Immature natural killer cell (primary cell): ENCODE results near the gene KRT12. TPM values are rescaled to one million over a fixed set of nuclear protein-coding genes. Genes with fewer than 3 reads are reported as not detected.

ENCODE experiments used
- DNase-seq, 3 donors: peaks; one replicate each; pipeline ENCODE4 v3.0.0; 2022; ENCODE audit warnings: mixed read lengths in 1 of 3
- H3K27ac Mint-ChIP-seq, 6 donors: one replicate each; pipeline ENCODE4 v1.8.0; 2020; ENCODE audit warnings: mixed read lengths in 6 of 6, mild to moderate bottlenecking in 5 of 6, inconsistent platforms in 4 of 6, moderate library complexity in 3 of 6
- H3K27me3 Mint-ChIP-seq, 3 donors: one replicate each; pipeline ENCODE4 v1.8.0; 2020 to 2021; ENCODE audit warnings: low read depth in 3 of 3, mild to moderate bottlenecking in 3 of 3, mixed read lengths in 3 of 3, moderate library complexity in 3 of 3, inconsistent platforms in 1 of 3
- H3K36me3 Mint-ChIP-seq, 3 donors: one replicate each; pipeline ENCODE4 v1.8.0; 2020; ENCODE audit warnings: mixed read lengths in 3 of 3, inconsistent platforms in 2 of 3, mild to moderate bottlenecking in 2 of 3
- H3K4me1 Mint-ChIP-seq, 2 donors: one replicate each; pipeline ENCODE4 v1.8.0; 2020; ENCODE audit warnings: inconsistent platforms in 2 of 2, mild to moderate bottlenecking in 2 of 2, mixed read lengths in 2 of 2, moderate library complexity in 1 of 2
- H3K4me3 Mint-ChIP-seq, 5 donors: one replicate each; pipeline ENCODE4 v1.8.0; 2020; ENCODE audit warnings: mild to moderate bottlenecking in 5 of 5, mixed read lengths in 5 of 5, inconsistent platforms in 3 of 5, moderate library complexity in 3 of 5
- H3K9me3 Mint-ChIP-seq, 6 donors: one replicate each; pipeline ENCODE4 v1.8.0; 2020; ENCODE audit warnings: mild to moderate bottlenecking in 6 of 6, mixed read lengths in 6 of 6, inconsistent platforms in 4 of 6, moderate library complexity in 3 of 6
- polyA plus RNA-seq, 3 donors: library from polyadenylated mRNA; unstranded; fragments of 300-500 nt; fragmentation: Illumina TruSeq; gene quantifications; one replicate each; pipeline ENCODE4 v1.2.3, GENCODE V29; 2021

KRT12 gene
- polyA plus RNA-seq = not detected

DNA sequence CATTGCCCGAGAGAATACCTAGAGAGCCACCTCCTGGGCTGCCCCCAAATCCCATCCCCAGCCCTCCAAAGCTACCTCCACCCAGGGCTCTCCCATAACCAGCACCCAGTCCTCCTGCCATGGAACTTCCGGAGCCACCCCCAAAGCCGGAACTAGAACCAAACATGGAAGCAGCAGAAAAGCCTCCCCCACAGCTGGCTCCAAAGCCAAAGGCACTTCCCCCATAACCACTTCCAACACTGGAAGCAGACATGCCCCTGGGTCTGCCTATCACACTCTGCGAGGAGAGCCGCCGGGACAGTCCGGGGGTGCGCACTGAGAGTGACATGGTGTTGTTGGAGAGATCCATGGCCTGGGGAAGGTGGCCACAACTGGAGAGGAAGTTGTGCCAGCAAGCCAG, at the start of gene KRT12:
TSS of gene KRT12 (minus strand) at position 386 of the 400 bp plus-strand sequence. CDS start at position 349, 37 bp downstream.
- H3K36me3 Mint-ChIP-seq = no peaks in the 10 kb centered on the region
- no peaks in the 10 kb centered on the region for H3K4me1 Mint-ChIP-seq
- H3K27ac Mint-ChIP-seq = no peak within 1 kb of the TSS
- H3K4me3 Mint-ChIP-seq = no peak within 1 kb of the TSS
- peaks cover 3 to 8% (median 7%) of the 10 kb centered on the region in 3 donors for H3K27me3 Mint-ChIP-seq
- H3K9me3 Mint-ChIP-seq = no peaks in the 10 kb centered on the region
- no peak for DNase-seq

DNA sequence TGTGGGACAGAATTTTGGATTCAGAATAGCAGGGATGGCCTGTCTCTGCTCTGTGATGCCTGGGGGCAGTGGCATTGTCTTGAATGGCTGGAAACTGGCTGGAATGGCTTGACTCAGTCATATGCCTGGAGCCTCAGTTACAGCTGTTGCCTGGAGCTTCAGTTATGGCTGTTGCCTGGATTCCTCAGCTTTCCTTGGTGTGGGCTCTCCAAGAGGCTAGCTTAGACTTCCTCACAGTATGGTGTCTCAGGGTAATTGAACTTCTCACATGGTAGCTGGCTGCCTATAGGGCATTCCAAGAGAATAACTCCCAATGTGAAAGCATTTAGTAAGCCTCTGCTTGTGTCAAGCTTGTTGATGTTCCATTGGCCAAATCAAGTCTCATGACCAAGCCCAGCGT, 49.3 kb upstream of the KRT12 start:
- H3K9me3 Mint-ChIP-seq = peaks cover 0 to 1% (median 0%) of the 10 kb centered on the region in 6 donors
- H3K4me1 Mint-ChIP-seq = no peaks in the 10 kb centered on the region
- H3K27me3 Mint-ChIP-seq = peaks cover 2 to 4% (median 2%) of the 10 kb centered on the region in 3 donors
- DNase-seq = no peak
- H3K36me3 Mint-ChIP-seq = no peaks in the 10 kb centered on the region
- no peak overlapping the region for H3K4me3 Mint-ChIP-seq
- no peak overlapping the region for H3K27ac Mint-ChIP-seq

DNA sequence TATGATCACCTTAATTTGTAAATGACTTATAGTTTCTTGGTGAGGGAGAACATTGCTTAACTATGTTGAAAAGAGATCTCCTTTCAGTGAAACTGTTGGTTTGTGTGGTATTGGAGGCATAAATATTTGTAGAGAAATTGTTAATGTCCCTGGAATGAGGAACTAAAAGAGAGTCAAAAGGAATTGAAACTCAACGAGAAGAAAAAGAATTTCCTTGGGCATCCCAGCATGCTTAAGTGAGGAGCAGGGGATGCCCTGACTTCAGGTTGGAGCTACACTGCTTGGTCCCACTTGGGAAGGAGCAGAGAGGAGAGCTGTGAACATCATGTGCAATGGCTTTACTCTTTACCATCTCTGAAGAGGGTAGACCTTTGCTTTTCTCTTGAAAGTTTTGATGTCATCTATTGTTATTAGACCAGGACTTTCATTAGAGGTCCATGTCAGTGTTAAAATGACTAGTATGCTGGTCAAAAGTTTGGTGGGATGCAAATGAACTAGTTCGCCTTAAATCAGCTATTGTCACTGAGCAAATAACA, 48.8 kb upstream of the KRT12 start:
- H3K27me3 Mint-ChIP-seq = peaks cover 1 to 2% (median 2%) of the 10 kb centered on the region in 3 donors
- peaks cover 0 to 1% (median 0%) of the 10 kb centered on the region in 6 donors for H3K9me3 Mint-ChIP-seq
- no peak overlapping the region for H3K4me3 Mint-ChIP-seq
- no peaks in the 10 kb centered on the region for H3K4me1 Mint-ChIP-seq
- no peaks in the 10 kb centered on the region for H3K36me3 Mint-ChIP-seq
- no peak for DNase-seq
- no peak overlapping the region for H3K27ac Mint-ChIP-seq

DNA sequence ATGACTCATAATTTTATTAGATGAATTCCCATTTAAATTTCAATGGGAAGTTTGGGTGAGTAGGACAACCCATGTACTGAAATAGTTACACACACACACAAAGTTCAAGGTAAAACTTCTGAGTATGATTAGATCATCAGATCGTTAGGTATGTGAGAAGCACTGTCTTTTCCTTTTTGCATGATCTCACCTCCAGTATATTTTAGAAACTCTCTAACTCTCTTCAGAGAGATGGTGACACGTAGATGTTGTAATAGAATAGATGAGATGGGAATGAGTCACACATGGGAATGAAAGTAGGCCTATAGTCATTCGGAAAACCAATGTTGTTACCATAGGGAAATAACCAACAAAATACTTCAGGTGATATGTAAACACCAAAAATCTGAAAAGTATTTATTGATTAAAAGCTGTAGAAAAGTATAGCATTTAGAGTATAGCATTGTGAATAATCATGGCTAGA, 48.2 kb upstream of the KRT12 start:
- peaks cover 1 to 2% (median 2%) of the 10 kb centered on the region in 3 donors for H3K27me3 Mint-ChIP-seq
- no peaks in the 10 kb centered on the region for H3K4me1 Mint-ChIP-seq
- peaks cover 0 to 1% (median 0%) of the 10 kb centered on the region in 6 donors for H3K9me3 Mint-ChIP-seq
- no peaks in the 10 kb centered on the region for H3K36me3 Mint-ChIP-seq
- no peak overlapping the region for H3K27ac Mint-ChIP-seq
- H3K4me3 Mint-ChIP-seq = no peak overlapping the region
- DNase-seq = no peak

DNA sequence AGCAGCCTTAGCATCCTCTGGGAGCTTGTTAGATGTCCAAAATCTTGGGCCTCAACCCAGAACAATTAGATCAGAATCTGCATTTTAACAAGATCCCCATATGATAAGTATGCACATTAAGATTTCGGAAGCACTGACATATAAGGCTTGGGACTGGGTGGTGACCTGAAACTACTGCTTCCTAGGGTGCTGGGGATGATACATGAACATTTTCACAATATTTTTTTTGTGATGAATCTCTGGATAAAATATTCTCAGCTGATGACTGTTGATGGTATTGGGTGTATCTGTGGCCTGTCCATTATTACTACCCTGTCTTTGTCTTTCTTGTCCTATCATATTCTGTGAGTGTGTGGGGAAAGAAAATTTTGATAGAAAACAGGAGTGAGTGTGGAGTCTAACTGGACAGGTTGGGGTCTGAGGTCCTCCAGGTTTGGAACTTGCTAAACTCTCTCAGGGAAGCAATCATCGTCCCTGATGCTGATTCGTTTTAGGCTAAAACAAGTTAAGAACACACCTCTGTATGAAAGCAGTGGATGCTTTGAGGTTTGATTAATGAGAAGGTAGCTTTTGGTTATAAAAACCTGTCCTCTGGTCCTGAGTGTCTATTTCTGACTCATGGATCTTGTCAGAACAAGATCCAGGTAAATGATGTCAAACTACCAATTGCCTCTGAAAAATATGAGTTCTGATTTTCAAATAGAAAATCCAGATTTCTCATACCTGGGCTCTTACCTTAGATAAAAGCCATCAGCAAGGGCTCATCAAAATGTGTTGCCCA, 47.2 kb upstream of the KRT12 start:
- Mint-ChIP-seq H3K27me3 (peaks cover 3 to 4% (median 3%) of the 10 kb centered on the region in 3 donors), H3K36me3 (no peaks in the 10 kb centered on the region), H3K9me3 (peaks cover 0 to 1% (median 0%) of the 10 kb centered on the region in 6 donors), H3K4me3 (no peak overlapping the region), H3K4me1 (no peaks in the 10 kb centered on the region), H3K27ac (no peak overlapping the region)
- DNase-seq = no peak

DNA sequence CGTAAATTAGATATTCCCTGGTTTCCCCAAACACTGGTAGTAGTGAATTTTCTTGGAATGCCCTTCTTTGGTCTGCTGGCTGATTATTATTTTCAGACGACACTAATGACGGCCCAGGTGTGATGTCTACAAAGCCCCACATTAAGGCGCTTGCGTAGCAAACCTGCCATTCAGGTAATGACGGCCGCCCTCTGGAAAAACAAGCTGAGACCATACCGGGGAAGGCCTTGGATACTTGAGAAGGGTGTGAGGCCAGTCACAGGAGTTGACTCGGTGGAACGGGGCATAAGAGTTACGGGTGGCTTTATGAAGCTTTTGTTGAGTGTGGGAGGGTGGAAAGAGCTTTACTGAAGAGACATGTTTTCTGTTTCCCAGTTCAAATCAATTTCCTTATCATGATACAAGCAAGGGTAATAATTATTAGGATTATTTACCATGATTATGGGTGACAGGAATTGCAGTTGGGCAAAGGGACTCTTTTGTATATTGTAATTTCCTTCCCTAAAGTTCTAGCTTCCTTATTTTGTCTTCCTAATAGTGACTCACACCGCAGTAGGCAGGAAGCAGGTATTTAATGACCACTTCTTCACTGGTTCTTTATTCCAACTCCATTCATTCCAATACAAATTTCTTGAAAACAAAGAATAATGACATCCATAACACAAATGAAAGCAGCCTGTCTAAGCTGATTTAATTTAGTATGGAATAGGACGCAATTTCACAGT, 45.6 kb upstream of the KRT12 start:
- H3K27ac Mint-ChIP-seq = no peak overlapping the region
- H3K27me3 Mint-ChIP-seq = peaks cover 7 to 11% (median 11%) of the 10 kb centered on the region in 3 donors

DNA sequence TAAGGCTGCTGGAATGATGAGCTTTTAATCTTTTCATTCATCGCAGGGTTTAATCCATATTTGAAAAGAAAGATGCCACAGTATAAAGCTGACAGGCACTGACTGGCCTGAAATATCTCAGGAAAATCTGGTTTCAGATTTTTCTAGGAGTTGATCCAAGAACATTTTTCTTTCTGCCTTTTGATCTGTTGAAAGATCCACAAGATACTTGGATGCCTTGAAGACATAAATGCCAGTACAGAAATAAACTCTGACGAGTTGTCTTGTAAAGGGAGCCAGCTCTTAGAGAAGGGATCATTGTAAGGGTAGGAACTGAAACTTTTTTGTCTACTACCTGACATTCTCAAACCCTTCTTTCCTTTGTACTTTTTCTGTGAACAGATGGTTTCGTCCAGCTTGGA, 43.4 kb upstream of the KRT12 start:
- no peak overlapping the region for H3K4me3 Mint-ChIP-seq
- no peaks in the 10 kb centered on the region for H3K36me3 Mint-ChIP-seq
- no peaks in the 10 kb centered on the region for H3K4me1 Mint-ChIP-seq
- H3K27me3 Mint-ChIP-seq = peaks cover 7 to 20% (median 11%) of the 10 kb centered on the region in 3 donors
- DNase-seq = no peak
- H3K27ac Mint-ChIP-seq = no peak overlapping the region
- peaks cover 0 to 1% (median 0%) of the 10 kb centered on the region in 6 donors for H3K9me3 Mint-ChIP-seq

More for the DNA sequence above, 45.6 kb upstream of the KRT12 start:
- Mint-ChIP-seq H3K4me3 (no peak overlapping the region), H3K36me3 (no peaks in the 10 kb centered on the region), H3K4me1 (no peaks in the 10 kb centered on the region), H3K9me3 (peaks cover 0 to 1% (median 0%) of the 10 kb centered on the region in 6 donors)
- DNase-seq = no peak

DNA sequence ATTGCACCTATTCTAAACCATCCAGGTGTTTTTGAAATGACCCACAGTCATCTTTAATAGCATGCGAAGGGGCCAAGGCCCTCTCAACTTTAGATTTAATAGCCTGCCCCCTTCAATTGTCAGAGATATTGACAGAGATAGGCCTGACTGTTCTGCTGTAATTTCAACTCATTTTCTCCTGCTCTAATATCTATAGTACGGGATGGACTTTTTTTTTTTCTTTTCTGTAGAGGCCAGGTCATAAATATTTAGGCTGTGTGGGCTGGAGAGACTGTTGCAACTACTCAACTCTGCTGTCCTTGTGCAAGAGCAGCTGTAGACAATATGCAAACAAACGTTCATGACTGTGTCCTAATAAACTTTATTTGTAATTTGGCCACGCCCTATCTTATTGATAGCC, 42.7 kb upstream of the KRT12 start:
- Mint-ChIP-seq H3K4me1 (no peaks in the 10 kb centered on the region), H3K27ac (no peak overlapping the region), H3K4me3 (no peak overlapping the region), H3K9me3 (peaks cover 0 to 1% (median 0%) of the 10 kb centered on the region in 6 donors), H3K27me3 (peaks cover 10 to 20% (median 11%) of the 10 kb centered on the region in 3 donors), H3K36me3 (no peaks in the 10 kb centered on the region)
- DNase-seq = no peak

DNA sequence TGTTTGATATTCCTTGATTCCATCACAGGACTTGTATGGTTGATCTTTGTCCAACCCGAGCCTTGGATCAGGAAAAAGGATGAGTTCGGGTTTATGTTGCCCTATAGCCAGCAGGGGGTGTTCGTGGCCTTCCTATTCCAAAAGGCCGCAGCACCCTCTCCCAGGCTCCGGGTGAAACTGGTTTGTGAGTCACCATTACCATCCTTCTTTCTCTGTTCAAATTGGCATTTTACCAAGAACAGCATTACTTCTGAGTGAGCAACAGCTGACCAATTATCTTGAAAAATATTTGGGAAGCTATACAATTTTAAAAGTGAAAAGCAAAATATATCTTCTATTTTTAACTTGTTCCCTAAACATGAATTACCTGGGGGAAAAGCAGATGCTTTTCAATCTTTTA, 42.3 kb upstream of the KRT12 start:
- H3K27ac Mint-ChIP-seq = no peak overlapping the region
- no peaks in the 10 kb centered on the region for H3K36me3 Mint-ChIP-seq
- no peak overlapping the region for H3K4me3 Mint-ChIP-seq
- peaks cover 10 to 20% (median 11%) of the 10 kb centered on the region in 3 donors for H3K27me3 Mint-ChIP-seq
- peaks cover 0 to 1% (median 0%) of the 10 kb centered on the region in 6 donors for H3K9me3 Mint-ChIP-seq
- DNase-seq = peak; percentile 35 to 58 (median 42)
- no peaks in the 10 kb centered on the region for H3K4me1 Mint-ChIP-seq

DNA sequence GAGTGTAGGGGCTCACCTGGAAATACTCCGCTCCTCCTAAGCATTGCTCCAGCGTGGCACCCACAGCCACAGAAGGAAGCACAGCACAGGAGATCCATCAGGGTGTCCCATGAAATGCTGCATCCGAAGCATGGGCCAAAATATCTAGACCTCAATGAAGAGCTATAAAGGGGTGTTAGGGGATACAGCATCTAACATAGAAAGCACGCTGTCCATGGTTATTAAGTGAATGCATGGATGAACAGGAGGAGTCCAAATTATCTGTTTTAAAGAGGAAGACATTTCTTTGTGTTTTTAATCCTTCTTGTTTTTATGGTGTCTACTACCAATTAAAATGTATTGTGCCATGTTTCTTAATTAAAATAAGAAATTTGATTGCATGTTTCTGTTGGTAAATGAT, 39.6 kb upstream of the KRT12 start:
- H3K4me1 Mint-ChIP-seq = no peaks in the 10 kb centered on the region
- no peaks in the 10 kb centered on the region for H3K36me3 Mint-ChIP-seq
- peaks cover 8 to 30% (median 11%) of the 10 kb centered on the region in 3 donors for H3K27me3 Mint-ChIP-seq

DNA sequence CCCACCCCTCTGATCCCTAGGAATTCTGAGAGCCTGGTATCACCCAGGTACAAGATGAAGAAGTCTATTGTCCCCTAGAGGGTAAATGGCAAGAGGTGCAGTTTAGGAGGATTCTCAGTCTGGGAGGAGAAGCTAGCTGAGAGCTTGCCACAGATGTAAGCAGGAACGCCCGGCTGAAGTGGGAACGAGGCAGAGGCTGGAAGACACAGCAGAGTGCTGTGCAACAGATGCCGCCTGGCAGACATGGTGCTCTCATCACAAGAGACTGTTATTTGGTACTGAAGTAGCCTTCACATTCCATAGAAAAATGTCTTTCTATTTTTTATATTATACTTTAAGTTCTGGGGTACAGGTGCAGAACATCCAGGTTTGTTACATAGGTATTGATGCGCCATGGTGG, 38.3 kb upstream of the KRT12 start:
- Mint-ChIP-seq H3K9me3 (peaks cover 0 to 1% (median 0%) of the 10 kb centered on the region in 6 donors), H3K27me3 (peaks cover 8 to 33% (median 11%) of the 10 kb centered on the region in 3 donors), H3K36me3 (no peaks in the 10 kb centered on the region), H3K27ac (no peak overlapping the region), H3K4me3 (no peak overlapping the region), H3K4me1 (no peaks in the 10 kb centered on the region)
- DNase-seq = no peak

More for the DNA sequence above, 39.6 kb upstream of the KRT12 start:
- H3K9me3 Mint-ChIP-seq = peaks cover 0 to 2% (median 0%) of the 10 kb centered on the region in 6 donors
- no peak for DNase-seq
- no peak overlapping the region for H3K27ac Mint-ChIP-seq
- no peak overlapping the region for H3K4me3 Mint-ChIP-seq

DNA sequence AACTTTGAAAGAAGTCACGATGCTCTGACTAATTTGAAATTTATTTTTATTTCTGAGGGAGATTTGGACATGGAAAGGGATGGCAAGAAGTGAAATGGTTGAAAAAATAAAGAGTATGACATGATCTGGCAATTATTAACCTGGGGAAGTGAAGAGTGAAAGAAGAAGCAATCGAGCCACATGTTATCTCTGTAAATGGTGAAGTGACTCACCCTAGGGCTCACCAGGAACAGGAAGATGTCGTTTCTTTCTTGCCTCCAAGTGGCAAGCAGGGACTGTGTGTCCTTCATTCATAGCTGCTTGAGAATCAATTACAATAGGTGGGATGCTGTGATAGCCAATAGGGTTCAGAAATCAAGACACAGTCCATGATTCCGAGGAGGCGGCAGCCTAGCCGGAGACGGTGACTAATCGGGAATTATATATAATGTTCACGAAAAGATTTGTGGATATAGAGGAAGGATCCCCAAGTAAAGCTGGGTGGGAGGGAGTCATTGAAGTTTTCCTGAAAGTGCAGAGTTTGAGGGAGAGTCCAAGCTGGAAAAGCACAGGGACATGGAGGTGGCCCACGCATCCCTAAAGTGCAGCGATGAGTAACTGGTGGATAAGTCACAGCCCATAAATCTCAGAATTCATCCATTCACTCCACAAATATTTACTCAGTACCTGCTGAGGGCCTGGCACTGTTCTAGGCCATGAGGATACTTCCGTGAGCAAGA, 36.3 kb upstream of the KRT12 start:
- Mint-ChIP-seq H3K36me3 (no peaks in the 10 kb centered on the region), H3K4me3 (no peak overlapping the region), H3K4me1 (no peaks in the 10 kb centered on the region), H3K27me3 (peaks cover 3 to 31% (median 5%) of the 10 kb centered on the region in 3 donors), H3K27ac (no peak overlapping the region), H3K9me3 (peaks cover 0 to 1% (median 0%) of the 10 kb centered on the region in 6 donors)
- no peak for DNase-seq

DNA sequence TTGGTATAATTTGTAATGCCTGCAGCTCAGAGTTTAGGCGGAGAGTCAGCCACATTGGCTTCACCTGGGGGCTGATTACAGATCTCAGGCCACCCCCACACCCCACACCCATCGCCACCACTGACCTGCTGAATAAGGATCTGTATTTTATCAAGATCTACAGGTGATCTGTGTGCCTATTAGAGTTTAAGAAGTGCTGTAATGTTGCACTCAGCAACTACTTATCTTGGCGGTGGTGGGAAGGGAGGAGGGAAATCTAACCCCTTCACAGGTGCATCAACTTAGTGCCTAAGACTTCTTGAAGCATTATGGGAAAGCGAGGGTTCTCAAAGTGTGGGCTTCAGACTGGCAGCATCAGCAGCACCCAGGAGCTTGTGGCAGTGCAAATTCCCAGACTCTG, 35.5 kb upstream of the KRT12 start:
- Mint-ChIP-seq H3K27me3 (peaks cover 0 to 24% (median 3%) of the 10 kb centered on the region in 3 donors), H3K4me1 (no peaks in the 10 kb centered on the region), H3K4me3 (no peak overlapping the region), H3K36me3 (no peaks in the 10 kb centered on the region), H3K27ac (no peak overlapping the region), H3K9me3 (peaks cover 0 to 1% (median 0%) of the 10 kb centered on the region in 6 donors)
- no peak for DNase-seq
